COLO668 (cell line): ENCODE data around the gene ZBTB5.

Experiments used
- DNase-seq: peaks from one replicate; lab custom pipeline; 2025; ENCODE audit not compliant: unreplicated experiment; lab: John Stamatoyannopoulos, UW

The ZBTB5 gene

GRCh38 chr9:37453827-37454226 lies 11.4 kb downstream of the ZBTB5 start:
- no peak for DNase-seq

- no peak for DNase-seq
Observed at GRCh38 chr9:37452611-37453010, 12.6 kb downstream of the ZBTB5 start.

- DNase-seq, result no peak
Observed at GRCh38 chr9:37451628-37452027, 13.6 kb downstream of the ZBTB5 start.

GRCh38 chr9:37449862-37450632 lies 15.2 kb downstream of the ZBTB5 start:
- no peak for DNase-seq

GRCh38 chr9:37447111-37447510 lies 18.1 kb downstream of the ZBTB5 start:
- no peak for DNase-seq

- no peak for DNase-seq
Observed at GRCh38 chr9:37446401-37446800, 18.8 kb downstream of the ZBTB5 start.

- no peak for DNase-seq
Observed at GRCh38 chr9:37445832-37446231, 19.4 kb downstream of the ZBTB5 start.

- no peak for DNase-seq
Observed at GRCh38 chr9:37444890-37445289, 20.4 kb downstream of the ZBTB5 start.

GRCh38 chr9:37443566-37443965 lies 21.7 kb downstream of the ZBTB5 start:
- no peak for DNase-seq

- no peak for DNase-seq
Observed at GRCh38 chr9:37442556-37442955, 22.7 kb downstream of the ZBTB5 start.

GRCh38 chr9:37441776-37442370 lies 23.4 kb downstream of the ZBTB5 start:
- no peak for DNase-seq

GRCh38 chr9:37438359-37438758 lies 26.9 kb downstream of the ZBTB5 start:
- DNase-seq, result no peak

GRCh38 chr9:37437621-37438020 lies 27.6 kb downstream of the ZBTB5 start:
- no peak for DNase-seq

GRCh38 chr9:37437010-37437409 lies 28.2 kb downstream of the ZBTB5 start:
- no peak for DNase-seq

- no peak for DNase-seq
Observed at GRCh38 chr9:37436540-37436939, 28.7 kb downstream of the ZBTB5 start.

- no peak for DNase-seq
Observed at GRCh38 chr9:37433867-37434371, 31.3 kb downstream of the ZBTB5 start.

- no peak for DNase-seq
Observed at GRCh38 chr9:37432020-37432419, 33.2 kb downstream of the ZBTB5 start.

GRCh38 chr9:37430841-37431597 lies 34.2 kb downstream of the ZBTB5 start:
- DNase-seq, result no peak

GRCh38 chr9:37429441-37430285 lies 35.6 kb downstream of the ZBTB5 start:
- no peak for DNase-seq

GRCh38 chr9:37428345-37428744 lies 36.9 kb downstream of the ZBTB5 start:
- DNase-seq, result no peak

GRCh38 chr9:37426846-37427245 lies 38.4 kb downstream of the ZBTB5 start:
- no peak for DNase-seq
